GM11168 (cell line): ENCODE data around the gene RBBP7.

Experiments used
- in situ Hi-C: fragments of 300-500 bp; cut with MboI; formaldehyde crosslinking; loops from one replicate; pipeline ENCODE4 v1.12.0; 2022; ENCODE audit warnings: low sequenced_read_pairs; ENCODE audit not compliant: unreplicated experiment

Gene RBBP7

DNA sequence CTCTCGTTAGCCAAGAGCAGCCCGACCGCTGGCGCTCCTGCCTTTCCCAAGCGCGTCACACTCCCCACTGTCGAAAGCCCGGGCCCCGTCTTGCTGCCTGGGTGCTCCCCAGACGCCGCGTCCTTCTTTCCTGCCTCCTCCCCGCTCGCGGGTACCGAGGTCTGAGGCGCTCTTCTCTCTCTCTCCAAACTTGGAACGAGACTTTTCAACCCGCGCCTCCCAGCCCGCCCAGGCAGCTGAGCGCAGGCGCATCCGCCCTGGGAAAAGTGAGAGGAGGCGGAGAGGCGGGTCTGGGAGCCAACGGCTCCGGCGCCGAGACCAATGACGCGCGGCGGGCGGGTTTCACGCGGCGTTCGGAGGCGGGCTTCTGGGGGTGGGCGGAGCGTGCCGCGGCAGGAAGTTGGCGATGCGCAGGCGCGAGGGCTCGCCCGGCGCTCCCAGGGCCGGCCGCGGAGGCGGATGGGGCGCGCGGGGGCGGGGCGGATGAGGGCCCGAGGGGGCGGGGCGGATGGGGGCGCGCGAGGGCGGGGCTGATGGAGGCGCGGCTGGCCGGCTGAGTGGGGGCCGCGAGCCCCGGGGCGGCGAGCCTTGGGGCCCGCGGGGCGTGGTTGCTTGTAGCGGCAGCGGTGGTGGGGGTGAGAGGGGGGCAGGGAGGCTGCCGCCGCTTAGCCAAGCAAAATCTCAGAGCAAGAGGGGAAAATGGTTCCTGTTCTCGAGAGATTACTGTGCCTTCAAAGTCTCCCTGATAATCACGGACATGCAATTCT, at the start of gene RBBP7:
Gene RBBP7 (minus strand): TSS at position 268 of the 767 bp plus-strand sequence. CDS start 309 bp downstream, outside the sequence.
- in situ Hi-C loops = no loop called here

DNA sequence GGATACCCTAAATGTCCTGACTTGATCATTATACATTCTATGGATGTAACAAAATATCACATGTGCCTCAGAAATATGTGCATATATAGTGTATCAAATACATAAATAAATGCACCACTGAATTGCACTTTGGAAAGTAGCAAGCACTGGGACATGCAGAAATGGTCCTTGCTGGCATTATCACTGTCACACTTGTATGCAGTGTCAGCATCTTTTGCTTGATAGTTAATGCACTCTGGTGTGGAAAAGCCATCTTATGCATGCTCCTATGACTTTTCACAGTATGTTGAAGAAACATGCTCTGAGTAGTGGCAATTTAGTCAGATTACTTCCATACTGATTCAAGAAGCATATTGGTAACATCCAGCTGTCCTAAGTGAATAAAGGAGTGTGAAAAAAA, 48.8 kb upstream of the RBBP7 start:
- in situ Hi-C loops = no loop called here

DNA sequence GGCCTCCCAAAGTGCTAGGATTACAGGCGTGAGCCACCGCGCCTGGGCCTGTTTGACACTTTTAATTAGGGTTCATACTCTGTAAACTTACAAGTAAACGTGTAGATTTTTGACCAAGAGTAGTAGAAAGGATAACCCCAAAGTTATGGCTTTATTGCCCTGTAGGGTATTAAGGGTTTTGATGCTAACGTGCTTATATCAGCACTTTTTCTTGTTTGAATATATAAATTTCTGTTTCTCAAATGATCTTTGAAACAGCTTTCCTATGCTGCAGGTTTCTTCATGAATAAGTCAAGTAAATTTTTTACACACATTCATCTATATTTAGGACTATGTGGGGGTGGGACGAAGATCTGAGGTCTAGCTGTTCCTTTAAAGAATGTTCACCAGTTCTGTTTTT, 47.0 kb upstream of the RBBP7 start:
- in situ Hi-C loops = no loop called here

DNA sequence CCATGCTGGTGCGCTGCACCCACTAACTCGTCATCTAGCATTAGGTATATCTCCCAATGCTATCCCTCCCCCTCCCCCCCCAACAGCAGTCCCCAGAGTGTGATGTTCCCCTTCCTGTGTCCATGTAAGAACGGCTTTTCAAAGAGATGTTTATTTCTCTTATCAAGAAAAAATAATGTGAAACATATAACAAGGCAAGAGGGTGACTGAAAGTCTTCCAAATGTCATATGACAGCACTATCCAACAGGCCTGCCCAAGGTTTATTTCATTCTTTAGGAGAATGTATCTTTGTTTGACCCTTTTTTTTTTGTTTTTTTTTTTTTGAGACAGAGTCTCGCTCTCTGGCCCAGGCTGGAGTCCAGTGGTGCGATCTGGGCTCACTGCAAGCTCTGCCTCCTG, 46.4 kb upstream of the RBBP7 start:
- in situ Hi-C loops = no loop called here

DNA sequence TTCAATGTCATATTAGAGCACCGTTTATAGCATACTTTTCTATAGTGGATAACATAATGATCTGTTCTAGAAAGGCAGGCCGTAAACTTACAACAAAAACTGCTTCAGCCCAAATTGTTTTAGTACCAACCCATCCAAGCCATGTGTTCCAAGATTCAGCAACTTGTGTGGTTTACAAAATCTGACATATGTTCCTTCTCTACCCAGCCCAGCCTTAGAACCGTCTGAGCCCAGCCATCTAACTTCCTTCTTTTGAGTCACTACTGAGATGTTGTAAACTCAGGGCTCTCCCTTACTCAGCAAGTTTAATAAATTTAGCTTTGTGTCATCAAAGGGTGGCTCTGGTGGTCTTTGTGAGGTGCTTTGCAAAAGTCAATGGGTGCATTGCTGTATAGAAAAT, 43.9 kb upstream of the RBBP7 start:
- in situ Hi-C loops = no loop called here

DNA sequence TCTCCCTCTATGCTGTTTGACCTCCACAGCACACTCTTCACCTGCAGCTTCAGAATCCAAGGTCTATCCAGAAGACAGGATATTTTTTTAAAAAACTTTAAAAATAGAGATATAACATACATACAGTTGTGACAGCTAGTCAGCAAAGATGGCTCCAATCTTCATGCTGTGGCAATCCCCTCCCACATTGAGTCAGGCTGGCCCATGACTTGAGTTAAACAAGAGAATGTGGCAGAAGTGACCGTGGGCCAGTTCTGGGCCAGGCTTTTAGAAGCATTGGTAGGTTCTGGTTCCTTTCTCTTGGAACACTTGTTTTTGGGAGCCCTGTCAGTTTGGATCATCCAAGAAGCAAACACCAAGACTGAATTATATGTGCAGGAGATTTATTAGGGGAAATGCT, 40.2 kb upstream of the RBBP7 start:
- in situ Hi-C loops = no loop called here

DNA sequence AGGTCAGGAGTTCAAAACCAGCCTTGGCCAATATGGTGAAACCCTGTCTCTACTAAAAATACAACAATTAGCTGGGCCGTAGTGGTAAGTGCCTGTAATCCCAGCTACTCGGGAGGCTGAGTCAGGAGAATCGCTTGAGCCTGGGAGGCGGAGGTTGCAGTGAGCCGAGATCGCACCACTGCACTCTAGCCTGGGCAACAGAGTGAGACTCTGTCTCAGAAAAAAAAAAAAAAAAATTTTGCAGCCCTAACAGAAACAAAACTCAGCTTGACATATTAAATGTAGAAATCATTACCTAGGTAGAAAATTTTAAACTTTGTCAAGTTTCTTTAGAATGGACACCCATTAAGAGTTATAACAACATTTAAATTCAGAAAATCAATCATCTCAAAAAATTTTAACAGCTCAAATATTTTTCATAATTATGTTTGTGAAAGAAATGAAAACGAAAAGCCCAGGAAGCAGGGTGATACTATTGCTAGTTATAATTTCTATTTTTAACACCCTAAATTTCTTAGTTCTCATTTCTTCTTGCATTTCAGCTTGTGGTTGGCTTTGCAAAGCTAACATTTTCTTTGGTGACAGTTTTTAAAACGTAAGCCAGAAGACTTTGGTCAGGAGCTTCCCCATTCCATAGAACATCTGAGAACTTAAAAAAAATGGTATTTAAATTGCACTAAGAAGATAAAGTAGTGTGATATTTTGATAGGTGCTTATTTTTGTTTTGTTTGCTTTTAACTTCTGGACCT, 33.3 kb upstream of the RBBP7 start:
- in situ Hi-C loops = no loop called here

DNA sequence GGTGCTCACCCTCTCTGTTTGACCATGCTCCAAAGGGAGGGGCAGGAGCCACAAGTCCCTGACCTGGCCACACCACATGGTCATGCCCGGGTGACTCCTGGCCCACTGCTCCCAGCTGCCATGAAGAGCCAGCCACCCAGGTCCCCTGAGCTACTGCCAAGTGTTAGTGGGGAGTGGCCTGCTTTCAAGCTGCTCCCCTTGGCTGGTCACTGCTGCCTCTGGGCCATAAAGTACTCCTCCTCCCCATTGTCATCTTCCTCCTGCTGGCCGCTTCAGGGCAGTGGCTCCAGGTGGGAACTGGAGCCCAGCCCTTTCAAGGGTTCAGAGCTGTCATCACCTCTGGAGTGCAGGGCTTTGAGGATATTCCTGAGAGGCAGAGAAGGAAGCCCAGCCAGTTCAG, 27.3 kb upstream of the RBBP7 start:
- in situ Hi-C loops = loop anchor here (25.0 kb wide), 1 partner anchor 140 kb away; no protein-coding TSS in a partner anchor

DNA sequence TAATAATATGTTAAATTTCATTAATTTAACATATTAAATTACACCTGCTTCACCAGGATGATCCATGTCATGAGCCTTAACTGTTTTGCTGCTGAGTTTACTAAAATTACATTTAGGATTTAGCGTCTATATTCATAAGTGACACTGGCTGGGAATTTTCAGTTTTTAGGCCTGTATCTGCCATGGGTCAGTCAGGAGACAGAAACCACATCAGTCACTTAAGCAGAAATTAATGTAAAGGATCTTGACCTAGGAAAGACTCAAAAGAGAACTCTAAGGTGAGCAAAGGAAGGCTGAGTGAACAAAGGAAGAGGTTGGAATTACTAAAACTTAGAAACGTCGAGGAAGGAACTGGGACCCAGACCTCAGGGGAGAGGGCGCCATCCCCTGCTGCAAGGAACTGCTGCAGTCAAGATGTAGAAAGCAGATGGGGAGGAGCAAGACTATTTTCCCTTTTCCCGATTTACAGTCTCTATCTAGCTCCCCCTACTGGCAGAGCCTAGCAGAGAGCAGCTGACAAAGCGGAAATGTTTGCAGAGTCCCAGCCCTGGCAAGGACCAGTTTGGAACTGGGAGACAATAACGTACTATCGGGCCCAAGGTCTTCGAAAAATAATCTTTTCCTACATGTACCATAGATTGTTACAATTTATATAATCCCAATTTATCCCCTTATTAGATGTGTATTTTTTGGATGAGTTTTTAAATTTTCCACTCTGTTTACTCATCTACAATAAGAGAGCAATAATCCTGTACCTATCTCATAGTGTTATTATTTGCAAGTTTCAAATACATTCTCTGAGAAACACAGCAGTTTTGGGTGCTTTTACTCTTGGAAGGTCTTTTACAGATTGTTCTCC, 22.6 kb upstream of the RBBP7 start:
- in situ Hi-C loops = loop anchor here (25.0 kb wide), 1 partner anchor 145 kb away; no protein-coding TSS in a partner anchor

DNA sequence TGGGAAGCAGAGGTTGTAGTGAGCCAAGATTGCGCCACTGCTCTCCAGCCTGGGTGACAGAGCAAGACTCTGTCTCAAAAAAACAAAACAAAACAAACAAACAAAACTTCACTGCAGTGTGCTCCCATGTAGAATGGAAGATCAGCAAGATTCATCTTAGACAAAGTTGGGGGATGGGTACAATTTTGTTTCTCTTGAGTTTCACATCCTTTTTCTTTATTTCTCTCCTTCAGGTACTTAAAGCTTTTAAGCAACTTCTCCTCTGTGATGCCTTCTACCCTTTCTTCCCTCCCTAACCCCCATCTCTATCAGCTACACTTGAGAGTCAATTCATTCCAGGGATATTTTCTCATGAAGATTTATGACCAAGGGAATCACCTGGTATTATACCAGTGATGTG, 15.5 kb upstream of the RBBP7 start:
- in situ Hi-C loops = loop anchor here (25.0 kb wide), 1 partner anchor 152 kb away; no protein-coding TSS in a partner anchor

DNA sequence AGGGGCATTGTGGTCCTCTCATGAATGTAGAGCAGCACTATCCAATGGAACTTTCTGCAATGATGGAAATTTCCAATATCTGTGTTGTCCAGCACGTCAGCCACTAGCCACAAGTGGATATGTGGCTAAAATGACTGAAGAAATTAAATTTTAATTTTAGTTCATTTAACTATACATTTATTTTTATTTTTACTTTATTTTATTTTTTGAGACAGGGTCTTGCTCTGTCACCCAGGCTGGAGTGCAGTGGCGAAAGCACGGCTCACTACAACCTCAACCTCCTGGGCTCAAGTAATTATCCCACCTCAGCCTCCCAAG, 13.3 kb upstream of the RBBP7 start:
- in situ Hi-C loops = loop anchor here (25.0 kb wide), 1 partner anchor 154 kb away; no protein-coding TSS in a partner anchor

DNA sequence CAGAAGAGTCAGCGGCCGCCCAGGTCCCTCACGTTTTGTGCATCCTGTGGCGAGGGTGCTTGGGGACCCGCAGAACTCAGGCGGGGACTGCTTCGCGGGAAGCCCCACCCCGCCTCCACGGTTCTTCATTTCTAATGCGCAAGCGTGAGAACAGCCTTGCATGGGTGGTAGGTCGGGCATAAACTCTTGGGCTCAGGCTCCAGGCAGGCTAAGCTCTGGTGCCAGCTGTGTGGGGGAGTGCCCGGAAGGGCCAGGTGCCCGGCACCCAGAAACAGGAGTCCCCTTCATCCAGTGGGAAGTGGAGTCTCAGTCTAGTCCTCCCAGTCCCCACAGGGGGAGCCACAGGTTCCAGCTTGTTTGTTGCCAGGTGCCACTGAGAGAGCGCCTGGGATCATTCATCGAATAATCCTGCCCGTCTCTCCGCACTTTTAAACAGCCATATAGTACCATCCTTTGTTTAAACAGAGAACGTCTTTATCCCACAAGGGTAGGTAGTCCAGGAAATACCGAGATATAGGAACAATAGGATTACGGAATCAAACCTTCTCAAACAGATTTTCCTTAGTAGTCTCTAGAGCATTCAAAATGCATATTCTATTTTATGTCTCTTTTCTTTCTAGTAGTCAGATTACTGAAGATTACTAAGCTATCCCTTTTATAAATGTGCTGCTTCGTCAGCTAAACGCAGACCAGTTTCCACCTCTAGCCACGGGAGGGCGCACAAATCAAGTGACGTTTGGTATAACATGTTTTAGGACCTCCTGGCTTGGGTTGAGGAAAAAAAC, 12.7 kb upstream of the RBBP7 start:
- in situ Hi-C loops = loop anchor here (25.0 kb wide), 1 partner anchor 154 kb away; no protein-coding TSS in a partner anchor

DNA sequence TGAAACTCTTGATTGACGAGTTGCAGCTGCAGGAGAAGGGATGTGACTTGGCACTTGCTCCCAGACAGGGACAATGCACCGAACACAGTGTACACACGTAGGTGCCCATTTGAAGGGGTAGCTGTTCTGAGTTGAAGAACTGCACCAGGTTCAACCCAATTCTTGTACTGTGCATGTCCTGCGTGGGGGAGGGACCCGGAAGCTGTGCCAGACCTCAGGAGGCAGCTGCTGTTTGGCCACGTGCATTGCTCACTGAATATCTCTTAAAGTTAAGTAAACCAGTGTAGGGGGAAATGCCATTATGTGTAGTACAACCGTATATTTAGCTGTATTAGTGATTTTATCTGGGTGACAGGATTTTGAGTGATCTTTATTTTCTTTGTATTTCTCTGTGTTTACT, 12.0 kb upstream of the RBBP7 start:
- in situ Hi-C loops = loop anchor here (25.0 kb wide), 1 partner anchor 155 kb away; no protein-coding TSS in a partner anchor

DNA sequence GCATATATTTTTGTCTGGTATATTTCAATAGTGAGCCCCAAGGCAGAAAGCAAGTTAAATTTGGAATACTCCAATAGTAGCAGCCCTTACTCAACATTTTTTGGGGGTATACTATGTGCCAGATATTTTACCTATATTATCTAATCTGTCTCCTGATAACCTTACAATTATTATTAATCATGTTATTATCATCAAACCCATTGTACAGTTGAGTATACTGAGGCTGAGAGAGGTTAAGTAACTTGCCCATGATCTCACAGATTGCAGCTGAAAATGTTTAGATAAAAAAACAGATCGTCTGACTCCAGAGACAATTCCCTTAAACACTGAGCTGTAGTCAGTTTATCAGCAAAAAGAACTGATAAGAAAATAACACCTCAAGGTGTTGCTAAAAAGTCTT, 6.5 kb upstream of the RBBP7 start:
- in situ Hi-C loops = loop anchor here (25.0 kb wide), 1 partner anchor 161 kb away; no protein-coding TSS in a partner anchor

DNA sequence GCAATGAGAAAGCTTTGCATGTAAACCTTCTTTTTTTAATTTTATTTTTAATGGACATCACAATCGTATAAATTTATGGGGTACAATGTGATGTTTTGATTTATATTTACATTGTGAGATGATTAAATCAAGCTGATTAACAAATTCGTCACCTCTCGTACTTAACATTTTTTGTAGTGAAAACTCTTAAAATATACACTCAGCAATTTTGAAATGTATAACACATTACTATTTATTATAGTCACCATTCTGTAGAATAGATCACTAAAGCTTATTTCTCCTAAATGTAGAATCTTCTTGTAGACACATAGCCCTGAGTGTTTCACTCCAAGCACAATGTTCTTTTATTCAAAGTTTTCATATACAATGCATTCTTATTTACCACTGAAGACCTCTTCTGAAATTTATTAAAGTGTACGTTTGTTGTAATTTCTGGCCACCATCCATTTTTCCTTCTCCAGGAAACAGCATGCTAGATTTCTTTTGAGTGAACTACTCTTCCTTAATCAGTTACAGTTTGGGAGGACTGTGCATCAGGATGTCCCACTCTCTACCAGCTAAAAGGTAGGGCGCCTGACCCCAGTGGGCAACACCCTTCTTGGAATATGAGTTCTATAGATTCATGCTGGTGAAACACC, 4.4 kb upstream of the RBBP7 start:
- in situ Hi-C loops = loop anchor here (25.0 kb wide), 1 partner anchor 163 kb away; no protein-coding TSS in a partner anchor

DNA sequence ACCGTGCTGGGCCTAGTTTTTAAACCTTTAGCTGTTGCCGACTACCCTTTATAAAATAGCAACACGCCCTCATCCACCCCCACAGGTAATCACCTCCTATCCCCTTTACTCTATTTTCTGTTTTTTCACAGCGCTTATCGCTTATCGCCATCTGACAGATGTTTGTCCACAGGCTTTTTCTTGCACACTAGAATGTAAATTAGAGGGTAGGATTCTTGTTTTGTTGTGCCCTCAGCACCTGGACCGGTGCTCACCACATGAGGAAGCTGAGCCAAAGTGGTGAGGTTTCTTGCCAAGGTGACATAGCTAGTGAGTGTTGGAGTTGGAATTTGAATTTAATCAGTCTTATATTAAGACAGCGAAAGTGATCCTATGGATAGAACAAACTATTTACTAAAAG, 2.9 kb upstream of the RBBP7 start:
- in situ Hi-C loops = no loop called here

DNA sequence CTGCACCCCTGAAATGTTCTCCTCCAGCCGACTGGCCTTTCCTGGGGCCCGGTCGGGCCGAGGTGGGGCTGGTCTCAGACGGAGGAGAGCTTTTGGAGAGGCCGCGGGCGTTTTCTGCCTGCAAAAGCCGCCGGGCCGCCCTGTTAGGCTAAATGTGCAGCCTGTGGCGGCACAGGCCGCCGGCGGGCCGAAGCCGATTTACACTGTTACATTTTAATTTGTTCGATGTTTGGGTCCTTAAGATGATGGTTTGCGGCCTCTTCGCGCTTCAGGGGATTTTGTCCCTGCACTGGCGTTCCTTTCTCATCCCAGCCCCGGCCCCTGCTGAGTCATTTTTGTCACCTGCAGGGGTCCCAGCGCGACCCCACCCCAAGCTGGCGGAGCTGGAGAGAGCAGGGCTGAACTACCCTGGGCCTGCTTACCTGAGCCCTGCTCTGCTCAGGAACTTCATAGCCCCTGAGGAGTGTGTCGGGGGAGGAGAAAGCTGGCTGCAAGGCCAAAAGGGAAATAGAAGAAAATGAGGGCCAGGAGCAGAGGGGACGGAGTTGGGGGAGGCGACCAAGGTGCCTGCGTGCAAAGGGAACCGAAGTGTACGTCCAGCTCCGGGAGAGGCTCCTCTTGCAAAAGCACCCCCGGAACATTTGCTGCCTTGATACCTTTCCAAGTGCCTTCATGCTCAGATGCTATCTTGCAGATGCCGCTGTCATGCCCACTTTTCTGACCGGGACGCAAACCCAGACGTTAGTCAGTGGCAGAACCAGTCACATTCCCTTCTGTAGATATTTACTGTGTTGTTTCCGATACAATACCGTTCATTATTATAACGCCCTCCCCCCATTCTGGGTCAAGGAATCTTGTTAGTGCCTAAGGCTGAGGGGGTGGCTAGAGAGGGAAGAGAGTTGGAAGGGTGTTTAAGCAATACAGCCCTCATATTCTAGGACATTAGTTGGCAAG, 977 bp upstream of the RBBP7 start:
- in situ Hi-C loops = no loop called here
